Urothelium cell line (cell line): ENCODE data around the gene CDK19.

Source experiments
- DNase-seq: peaks from one replicate; pipeline ENCODE4 v3.0.0; 2011; ENCODE audit warnings: low spot score, mixed read lengths
- FAIRE-seq: peaks from 2 replicates; lab custom pipeline; 2011; peaks lifted over from hg19 to GRCh38; lab: Jason Lieb, UNC

The CDK19 gene

DNA sequence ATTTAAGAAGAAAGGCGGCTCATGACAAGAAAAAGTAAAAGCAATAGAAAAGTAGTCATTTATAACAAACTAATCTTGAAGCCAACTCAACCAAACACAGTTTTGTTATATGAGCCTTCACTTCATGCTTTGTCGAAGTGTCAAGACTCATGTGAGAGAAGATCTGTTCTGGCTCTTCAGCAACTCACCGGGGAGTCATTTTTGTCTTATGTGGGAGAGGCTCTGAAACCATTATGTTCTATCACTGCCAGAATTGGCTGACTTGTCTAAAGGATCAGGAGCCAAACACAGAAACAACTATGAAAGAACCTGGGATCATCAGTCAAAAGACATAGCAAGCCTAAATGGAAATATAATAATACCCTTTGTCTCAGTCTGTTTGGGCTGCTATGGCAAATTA lies 105.2 kb downstream of the CDK19 start:
- FAIRE-seq (no peak), DNase-seq (no peak)

DNA sequence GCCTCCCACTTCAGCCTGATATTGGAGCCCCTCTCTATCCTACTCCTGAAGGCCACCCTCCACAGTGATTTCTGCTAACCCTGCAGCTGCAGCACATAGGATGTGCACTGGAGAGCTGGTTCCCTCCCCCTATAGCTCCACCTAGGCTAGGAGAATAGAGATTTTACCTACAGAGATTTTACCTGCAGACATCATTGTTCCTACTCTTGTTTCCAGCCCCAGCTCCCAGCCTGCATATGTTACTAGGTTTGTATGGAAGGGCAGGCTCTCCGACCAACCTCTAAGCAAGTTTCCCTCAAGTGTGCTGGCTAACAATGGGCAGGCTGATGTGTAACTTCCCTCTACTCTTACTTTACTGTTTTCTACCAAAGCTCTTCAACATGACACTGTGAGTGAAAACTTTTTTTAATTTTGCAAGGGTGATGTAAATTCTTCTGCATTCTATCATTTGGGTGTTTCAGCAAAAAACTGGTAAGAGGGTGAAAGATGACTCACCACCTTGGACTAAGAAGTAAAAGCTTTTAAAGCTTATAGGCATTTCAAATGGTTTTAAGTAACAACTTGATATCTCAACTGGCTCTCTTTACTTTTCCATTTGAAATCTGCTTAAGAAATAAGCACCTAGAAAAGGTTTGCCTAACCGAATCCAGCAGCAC lies 106.8 kb downstream of the CDK19 start:
- no peak for FAIRE-seq
- no peak for DNase-seq

DNA sequence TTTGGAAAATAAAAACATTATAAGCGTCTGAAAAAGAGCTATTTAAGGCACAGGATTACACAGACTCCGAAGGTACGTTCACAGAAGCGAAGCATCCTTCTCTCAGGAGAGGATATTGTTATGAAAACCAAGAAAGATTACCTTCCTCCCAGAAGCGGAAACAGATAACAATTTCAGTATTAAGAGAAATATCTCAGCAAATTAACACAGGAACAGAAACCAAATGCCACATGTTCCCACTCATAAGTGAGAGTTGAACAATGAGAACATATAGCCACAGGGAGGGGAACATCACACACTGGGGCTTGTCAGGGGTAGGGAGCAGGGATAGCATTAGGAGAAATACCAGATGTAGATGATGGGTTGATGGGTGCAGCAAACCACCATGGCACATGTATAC lies 109.7 kb downstream of the CDK19 start:
- DNase-seq (no peak), FAIRE-seq (no peak)

DNA sequence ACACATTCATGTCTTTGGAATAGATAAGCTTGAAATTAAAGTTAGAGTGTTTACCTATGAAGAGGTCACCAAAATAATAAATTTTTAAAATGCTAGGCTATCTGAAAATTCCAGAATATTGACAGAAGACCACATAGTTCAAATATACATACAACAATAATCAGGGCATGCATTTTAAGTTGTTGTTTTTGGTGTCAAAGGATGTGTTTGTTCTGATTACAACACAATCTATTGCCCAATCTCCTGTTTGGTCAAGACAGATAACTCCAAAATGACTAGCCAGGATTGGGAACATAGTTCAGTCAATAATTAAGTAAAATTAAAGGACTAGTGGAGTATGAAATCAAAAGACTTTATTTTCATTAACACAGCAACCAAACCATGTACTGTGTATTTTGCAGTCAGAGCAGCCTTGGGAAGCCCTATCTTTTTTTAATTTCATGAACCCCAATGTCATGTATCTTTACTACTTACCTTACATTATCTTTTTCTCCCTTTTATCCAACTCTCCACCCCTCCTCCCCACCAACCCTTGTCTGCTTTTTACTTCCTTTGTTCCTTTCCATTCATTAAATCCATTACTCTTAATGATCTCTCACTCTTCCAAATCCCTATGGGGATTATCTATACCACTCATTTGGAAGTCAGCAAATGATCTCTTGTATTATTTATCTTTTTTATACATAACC lies 111.2 kb downstream of the CDK19 start:
- DNase-seq = no peak
- no peak for FAIRE-seq

DNA sequence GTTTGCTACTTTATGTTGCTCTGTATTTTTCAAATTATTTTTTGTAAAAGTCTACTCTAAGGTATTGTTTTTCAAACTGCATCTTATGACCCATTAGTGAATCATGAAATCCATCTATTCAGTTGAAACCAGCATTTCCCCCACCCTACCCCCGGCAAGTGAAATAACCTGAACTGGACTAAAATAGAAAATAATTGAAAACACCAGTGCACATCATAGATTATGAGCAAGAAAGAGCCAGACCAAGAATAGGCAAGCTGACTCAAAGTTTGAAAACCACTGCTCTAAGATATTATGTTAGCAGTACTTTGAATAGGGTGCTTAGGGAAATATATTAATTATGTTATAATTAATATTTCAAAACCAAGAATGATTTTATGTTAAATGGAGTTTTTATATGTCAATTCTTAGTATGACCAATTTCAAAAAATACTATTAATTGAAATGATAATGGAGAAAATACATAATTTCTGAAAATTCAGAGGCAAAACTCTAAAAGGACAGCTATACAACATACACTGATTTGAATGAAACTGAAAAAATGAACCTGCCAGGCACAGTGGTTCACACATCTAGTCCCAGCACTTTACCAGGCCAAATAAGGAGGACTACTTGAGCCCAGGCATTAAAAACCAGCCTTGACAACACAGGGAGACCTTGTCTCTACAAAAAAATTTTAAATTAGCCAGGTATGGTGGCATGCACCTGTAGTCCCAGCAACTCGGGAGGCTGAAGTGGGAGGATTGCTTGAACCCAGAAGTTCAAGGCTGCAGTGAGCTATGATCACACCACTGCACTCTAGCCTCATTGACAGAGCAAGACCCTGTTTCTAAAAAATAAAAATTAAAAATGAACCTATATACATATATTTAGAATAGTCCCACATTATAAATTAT lies 112.0 kb downstream of the CDK19 start:
- no peak for FAIRE-seq
- DNase-seq = no peak

DNA sequence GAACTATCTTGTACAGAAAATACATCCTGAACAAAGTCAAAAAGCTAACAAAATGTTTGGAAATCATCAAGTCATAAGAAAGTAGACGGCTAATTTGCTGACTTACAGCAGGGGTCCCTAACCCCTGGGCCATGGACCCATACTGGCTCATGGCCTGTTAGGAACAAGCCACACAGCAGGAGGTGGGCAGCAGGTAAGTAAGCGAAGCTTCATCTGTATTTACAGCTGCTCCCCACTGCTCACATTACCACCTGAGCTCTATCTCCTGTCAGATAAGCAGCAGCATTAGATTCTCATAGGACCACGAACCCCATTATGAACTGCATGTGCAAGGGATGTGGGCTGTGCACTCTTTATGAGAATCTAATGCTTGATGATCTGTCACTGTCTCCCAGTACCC lies 115.5 kb downstream of the CDK19 start:
- FAIRE-seq = no peak
- DNase-seq = no peak

DNA sequence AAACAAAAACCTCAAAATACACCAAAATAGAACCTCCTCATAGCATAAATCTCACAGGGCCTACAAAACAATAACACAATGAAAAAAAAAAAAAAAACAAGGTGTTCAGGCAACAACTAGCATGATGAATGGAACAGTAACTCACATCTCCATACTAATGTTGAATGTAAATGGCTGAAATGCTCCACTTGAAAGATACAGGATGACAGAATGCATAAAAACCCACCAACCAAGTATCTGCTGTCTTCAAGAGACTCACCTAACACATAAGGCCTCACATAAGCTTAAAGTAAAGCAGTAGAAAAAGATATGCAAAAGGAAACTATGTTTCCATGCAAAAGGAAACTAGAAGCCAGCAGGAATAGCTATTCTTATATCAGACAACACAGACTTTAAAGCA lies 121.3 kb downstream of the CDK19 start:
- DNase-seq = no peak
- FAIRE-seq = no peak

DNA sequence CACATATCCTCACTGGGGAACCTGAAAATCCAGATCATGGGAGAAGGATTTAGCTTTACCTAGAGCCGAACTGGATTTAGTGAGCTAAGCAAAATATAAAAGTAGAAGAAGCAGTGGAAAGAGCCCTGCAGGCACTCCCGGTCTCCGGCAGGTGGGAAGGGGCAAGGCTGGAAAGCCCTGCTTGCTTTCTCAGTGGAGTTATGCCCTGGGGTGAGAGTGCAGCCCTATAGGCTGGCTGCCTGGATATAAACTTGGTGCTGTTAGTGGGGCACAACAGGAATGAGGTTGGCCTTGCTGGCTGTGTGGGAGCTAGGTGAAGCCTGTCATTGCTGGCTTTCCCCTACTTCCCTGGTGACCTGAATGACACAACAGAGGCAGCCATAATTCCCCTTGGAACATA lies 122.0 kb downstream of the CDK19 start:
- DNase-seq (no peak), FAIRE-seq (no peak)

DNA sequence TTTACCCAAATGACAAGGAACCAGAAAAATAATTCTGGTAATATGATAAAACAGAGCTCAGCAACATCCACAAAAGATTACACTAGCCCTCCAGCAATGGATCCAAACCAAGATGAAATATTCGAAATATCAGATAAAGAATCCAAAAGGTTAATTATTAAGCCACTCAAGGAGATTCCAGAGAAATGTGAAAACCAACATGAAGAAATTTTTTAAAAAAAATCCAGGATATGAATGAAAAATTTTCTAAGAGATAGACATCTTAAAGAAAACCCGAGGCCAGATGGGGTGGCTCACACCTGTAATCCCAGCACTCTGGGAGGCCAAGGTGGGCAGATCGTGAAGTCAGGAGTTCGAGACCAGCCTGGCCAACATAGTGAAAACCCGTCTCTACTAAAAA lies 124.4 kb downstream of the CDK19 start:
- FAIRE-seq (no peak), DNase-seq (no peak)

DNA sequence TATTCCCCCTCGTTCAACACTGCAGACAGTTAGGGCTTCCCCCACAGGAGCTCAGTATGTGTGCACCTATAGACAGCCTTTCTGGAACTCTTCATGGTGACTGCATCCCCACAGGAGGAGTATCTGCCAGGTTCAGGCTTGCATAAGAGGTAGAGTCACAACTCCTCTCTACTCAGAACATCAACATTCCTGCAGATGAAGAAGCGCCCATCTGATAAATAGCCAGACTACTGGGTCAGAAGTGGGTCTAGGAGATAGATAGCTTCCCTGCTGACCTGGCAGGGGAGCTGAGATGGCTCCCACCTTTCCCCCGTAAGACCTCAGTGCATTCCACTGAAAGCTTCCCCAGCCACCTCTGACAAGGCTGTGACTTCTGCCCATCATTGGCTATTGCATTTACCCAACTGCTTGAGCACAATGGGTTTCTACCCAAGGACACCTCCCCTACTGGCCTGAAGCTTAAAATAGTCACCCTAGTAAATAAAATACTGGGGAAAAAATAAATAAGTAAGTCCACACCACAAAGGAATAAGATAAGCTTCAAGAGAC lies 125.1 kb downstream of the CDK19 start:
- DNase-seq (no peak), FAIRE-seq (no peak)

DNA sequence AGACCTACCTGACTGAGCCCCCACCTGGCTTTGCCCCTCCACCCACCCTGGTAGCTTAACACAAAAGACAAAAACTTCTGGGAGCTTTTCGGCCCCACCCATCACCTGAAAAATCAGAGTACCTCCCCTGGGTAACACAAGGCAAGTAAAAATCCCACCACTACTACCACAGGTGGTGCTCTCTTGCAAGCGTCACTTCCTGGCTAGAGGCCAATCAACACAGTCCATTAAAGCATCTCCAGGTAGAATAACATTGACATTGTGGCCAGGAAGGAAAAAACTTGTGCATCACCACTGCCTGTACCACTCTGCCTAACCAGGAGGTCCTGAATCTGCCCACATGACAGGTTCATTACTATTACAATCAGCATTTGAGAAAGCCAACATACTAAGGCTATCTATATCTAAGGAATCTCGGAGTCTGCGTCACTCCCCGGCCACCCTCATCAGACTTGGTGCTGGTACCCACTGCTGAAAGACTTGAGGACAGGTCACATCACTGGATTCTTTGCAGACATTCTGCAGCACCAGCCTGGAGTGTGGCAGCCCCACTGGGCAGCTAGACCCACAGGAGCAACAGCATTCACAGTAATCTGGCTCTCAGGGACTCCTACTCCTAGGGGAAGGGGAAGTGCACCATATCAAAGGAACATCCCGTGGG lies 125.9 kb downstream of the CDK19 start:
- FAIRE-seq (no peak), DNase-seq (no peak)

DNA sequence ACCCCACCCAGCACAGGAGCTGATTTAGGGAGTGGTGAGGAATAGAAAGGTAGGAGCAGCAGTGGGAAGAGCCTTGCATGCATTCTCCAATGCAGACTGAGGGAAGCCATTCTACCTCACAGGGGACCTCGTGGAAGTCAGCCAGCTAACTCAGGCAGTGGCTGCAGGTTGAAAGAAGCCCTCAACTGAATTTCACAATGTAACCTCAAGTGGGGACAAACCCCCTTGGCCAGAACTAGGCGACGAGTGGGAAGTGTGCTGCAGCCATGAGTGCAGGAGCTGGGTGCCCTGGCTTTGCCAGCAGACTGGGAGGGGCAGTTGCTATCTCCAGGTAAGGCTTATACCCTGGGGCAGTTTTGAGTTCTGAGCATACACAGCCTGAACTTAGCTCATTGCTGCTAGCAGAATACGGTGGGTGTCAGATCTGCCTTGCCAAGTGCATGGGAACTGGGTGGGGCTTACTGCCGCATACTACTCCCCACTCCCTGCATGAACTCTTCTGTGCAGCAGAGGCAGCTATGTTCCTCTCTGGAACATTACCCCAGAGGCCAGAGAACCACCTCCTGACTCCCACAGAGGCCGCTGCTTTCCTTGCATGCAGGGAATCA lies 126.5 kb downstream of the CDK19 start:
- DNase-seq = no peak
- FAIRE-seq = no peak

DNA sequence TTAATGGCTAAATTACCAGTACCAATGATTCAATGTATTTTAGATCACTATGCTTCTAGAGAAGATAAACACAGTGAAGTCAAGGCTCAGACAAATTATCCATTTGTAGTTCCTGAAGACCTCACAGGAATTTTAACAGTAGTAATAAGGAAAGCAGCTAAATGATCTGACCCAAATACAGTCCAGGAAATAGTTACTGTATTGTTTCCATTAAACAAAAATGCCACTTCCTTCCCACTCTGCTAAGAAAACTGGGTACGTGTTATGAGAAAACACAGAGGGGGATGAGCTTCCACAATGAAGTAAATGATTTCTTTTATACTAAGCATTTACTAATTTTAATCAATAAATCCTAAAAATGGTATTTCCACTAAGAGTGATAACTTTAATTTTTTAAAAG lies 127.9 kb downstream of the CDK19 start:
- FAIRE-seq = no peak
- DNase-seq = no peak

DNA sequence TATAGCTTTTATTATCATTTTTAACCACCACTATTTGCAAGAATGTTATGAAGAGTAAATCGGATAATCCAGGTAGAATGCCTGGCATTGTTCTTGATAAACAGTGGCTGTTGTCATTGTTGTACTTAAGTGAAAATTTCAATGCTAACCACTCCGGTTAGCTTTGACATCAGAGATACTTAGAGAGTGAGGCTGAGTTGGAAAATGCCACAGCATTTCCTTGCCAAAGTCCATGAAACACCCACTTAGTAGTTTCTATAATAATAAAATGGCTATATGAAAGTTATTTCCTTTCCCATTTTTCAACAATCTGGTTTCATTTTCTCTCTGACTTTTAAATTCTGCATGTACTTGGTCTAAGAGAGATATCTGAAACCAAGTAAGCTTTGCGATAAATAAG lies 132.0 kb downstream of the CDK19 start:
- FAIRE-seq (no peak), DNase-seq (no peak)

DNA sequence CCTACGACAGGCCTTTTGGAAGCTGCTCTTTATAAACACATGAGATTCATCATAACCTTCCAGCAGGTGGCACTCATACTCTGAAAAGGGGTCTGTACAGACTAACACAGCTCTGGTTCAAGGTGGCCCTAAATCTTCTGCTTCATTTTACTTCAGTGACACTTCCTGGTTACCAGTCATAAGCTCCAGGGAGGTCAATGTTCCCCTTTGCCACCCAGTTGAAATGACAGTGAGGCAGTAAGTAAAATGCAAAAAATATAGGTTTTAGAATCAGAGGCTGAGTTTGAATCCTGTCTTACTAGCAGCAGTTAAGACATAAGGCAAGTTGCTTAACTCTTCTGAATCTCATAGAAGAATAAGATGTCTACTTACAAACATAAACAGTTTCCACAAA lies 132.8 kb downstream of the CDK19 start:
- FAIRE-seq = no peak
- DNase-seq = peak; percentile 34

DNA sequence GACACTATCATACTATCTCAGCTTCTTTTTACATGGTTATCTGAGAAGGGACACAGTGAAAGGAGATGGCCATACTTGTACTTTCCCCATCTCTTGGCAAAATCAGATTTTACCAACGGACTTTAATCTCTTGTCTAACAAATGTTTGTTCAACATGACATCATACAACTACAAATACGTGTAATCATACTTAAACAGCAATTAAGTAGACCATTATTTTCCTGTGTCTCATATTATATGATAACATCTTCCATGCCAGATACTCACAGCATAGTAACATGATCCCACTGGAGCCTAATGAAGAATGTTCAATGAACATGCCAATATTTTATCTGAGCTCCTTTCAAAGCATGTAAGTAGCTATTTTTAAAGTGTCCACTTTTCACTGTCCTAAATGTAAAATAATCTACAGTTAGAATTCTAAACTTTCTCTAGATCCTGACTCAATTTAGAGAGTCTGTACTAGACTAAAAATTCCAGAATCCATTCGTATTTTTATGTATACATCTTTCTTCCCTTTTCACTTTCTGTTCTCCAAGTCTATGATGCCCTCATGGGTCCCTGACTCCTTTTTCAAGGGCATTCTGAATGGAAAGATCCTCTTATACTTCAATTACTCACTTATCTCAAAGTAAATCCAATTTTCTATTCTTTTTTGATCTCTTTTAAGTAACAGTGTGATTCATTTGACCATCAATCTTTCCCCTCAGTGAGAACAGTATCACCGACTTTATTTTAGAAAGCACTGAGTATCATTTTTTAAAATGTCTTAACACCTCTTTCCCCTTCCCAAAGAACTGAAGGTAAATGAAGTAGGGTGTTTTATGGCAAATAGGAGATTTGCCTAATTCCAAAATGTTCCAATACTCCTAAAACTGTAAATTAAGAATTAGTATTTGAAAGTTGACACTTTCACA lies 133.5 kb downstream of the CDK19 start:
- no peak for FAIRE-seq
- DNase-seq = no peak

DNA sequence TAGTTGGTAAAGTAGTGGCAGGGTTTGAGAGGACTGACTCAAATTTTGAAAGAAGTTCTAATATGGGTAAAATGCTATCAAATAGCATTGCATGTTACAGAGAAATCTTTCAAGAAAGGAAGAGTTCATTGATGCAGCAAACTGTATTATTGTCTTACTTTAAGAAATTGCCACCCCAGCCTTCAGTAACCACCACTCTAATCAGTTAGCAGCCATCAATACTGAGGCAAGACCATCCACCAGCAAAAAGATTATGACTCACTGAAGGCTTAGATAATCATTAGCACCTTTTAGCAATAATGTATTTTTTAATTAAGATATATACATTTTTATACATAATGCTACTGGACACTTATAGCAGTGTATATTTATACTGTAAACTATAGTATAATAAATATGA lies 138.9 kb downstream of the CDK19 start:
- DNase-seq = no peak
- FAIRE-seq = no peak

DNA sequence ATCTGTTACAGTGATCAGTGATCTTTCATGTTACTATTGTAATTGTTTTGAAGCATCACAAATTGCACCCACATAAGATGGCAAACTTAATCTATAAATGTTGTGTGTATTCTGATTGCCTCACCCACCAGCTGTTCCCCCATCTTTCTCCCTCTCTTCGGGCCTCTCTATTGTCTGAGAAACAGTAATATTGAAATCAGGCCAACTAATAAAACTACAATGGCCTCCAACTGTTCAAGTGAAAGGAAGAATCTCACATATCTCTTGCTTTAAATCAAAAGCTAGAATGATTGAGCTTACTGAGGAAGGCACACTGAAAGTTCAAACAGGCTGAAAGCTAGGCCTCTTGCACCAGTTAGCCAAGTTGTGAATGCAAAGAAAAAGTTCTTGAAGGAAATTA lies 141.2 kb downstream of the CDK19 start:
- DNase-seq (no peak), FAIRE-seq (no peak)

DNA sequence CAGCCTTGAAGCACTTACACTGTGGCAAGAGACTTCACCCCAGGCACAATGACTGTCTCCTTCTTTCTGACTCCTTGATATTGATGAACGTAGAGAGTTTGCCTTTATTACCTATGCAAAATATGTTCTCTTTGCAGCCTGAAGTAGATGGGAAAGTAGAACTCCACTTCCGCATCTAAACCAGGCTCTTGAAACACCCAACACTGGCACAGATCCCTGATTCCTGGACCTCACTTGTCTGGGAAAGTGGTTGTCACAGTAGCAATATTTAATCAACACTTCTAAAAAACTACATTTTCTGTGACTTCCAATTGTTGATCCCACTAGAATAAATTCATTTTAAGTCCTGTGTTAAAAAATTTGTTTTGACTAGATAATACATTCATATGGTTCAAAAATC lies 143.1 kb downstream of the CDK19 start:
- DNase-seq (no peak), FAIRE-seq (no peak)

DNA sequence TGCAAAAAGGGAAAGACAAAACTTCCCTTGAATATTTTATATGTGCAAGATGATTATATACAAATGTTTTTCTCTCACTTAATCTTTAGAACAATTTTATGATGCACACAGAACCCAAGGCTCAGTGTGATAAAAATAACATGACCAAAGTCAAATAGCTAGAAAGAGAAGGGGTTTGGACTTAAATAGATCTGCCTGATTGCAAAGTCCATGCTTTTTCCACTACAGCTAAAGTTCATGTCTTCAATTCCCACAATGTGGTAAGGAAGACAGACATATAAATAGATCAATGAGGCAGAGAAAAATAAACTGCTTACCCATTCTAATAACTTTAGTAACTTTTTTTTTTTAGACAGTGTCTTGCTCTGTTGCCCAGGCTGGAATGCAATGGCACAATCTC lies 143.8 kb downstream of the CDK19 start:
- FAIRE-seq = no peak
- DNase-seq = no peak
